ENCODE results near the gene LRBA. TPM values are rescaled to one million over a fixed set of nuclear protein-coding genes. Genes with fewer than 3 reads are reported as not detected.
"Not testable (repeated sequence)": the region's sequence is repeated elsewhere in the genome, so short reads cannot be mapped to it uniquely, and the experiment has no call there.

LRBA gene
- polyA plus RNA-seq, 3 donors: 6.4 to 12.9 (median 10.3) TPM

GRCh38 chr4:150679018-150679764 is 335.9 kb downstream of the LRBA start:
- 40 to 80% (median 77%) methylated on average over 5 of the region's 5 CpGs for WGBS, 3 donors
- H3K27ac ChIP-seq (ENCODE audit: low read depth, low read length): no peak overlapping the region

- 94 to 98% (median 95%) methylated on average over 2 of the region's 2 CpGs for WGBS, 3 donors
- H3K27ac ChIP-seq (ENCODE audit: low read depth, low read length): no peak overlapping the region
Observed at GRCh38 chr4:150673793-150674192, 341.3 kb downstream of the LRBA start.

- no peak overlapping the region for H3K27ac ChIP-seq (ENCODE audit: low read depth, low read length)
- WGBS, 3 donors: 79 to 95% (median 89%) methylated on average over 2 of the region's 2 CpGs
Observed at GRCh38 chr4:150668824-150669223, 346.3 kb downstream of the LRBA start.

- H3K27ac ChIP-seq (ENCODE audit: low read depth, low read length): no peak overlapping the region
- WGBS, 3 donors: 83 to 87% (median 87%) methylated on average over 2 of the region's 2 CpGs
Observed at GRCh38 chr4:150664935-150665334, 350.1 kb downstream of the LRBA start.

GRCh38 chr4:150662686-150663085 is 352.4 kb downstream of the LRBA start:
- whole genome bisulfite sequencing, 3 donors: 90 to 98% (median 92%) methylated on average over 1 of the region's 1 CpG
- no peak overlapping the region for H3K27ac ChIP-seq (ENCODE audit: low read depth, low read length)

- not testable (repeated sequence) for H3K27ac ChIP-seq (ENCODE audit: low read depth, low read length)
- WGBS, 3 donors: 94 to 95% (median 95%) methylated on average over 6 of the region's 6 CpGs
Observed at GRCh38 chr4:150661551-150661950, 353.5 kb downstream of the LRBA start.

GRCh38 chr4:150658258-150658657 is 356.8 kb downstream of the LRBA start:
- WGBS, 3 donors: 93 to 100% (median 94%) methylated on average over 1 of the region's 1 CpG
- H3K27ac ChIP-seq (ENCODE audit: low read depth, low read length): not testable (repeated sequence)

GRCh38 chr4:150656891-150657290 is 358.2 kb downstream of the LRBA start:
- 67 to 98% (median 80%) methylated on average over 2 of the region's 2 CpGs for WGBS, 3 donors
- H3K27ac ChIP-seq (ENCODE audit: low read depth, low read length): no peak overlapping the region

GRCh38 chr4:150650751-150651150 is 364.3 kb downstream of the LRBA start:
- WGBS, 3 donors: 83 to 91% (median 86%) methylated on average over 1 of the region's 1 CpG
- H3K27ac ChIP-seq (ENCODE audit: low read depth, low read length): no peak overlapping the region

- 94 to 95% (median 94%) methylated on average over 3 of the region's 3 CpGs for WGBS, 3 donors
- H3K27ac ChIP-seq (ENCODE audit: low read depth, low read length): no peak overlapping the region
Observed at GRCh38 chr4:150648123-150648522, 367.0 kb downstream of the LRBA start.

- 88 to 95% (median 91%) methylated on average over 1 of the region's 1 CpG for WGBS, 3 donors
- no peak overlapping the region for H3K27ac ChIP-seq (ENCODE audit: low read depth, low read length)
Observed at GRCh38 chr4:150647008-150647407, 368.1 kb downstream of the LRBA start.

GRCh38 chr4:150641612-150642011 is 373.5 kb downstream of the LRBA start:
- H3K27ac ChIP-seq (ENCODE audit: low read depth, low read length): no peak overlapping the region

GRCh38 chr4:150632639-150633038 is 382.4 kb downstream of the LRBA start:
- H3K27ac ChIP-seq (ENCODE audit: low read depth, low read length): no peak overlapping the region

- WGBS, 3 donors: 86 to 90% (median 87%) methylated on average over 2 of the region's 2 CpGs
- H3K27ac ChIP-seq (ENCODE audit: low read depth, low read length): no peak overlapping the region
Observed at GRCh38 chr4:150628073-150628472, 387.0 kb downstream of the LRBA start.

- no peak overlapping the region for H3K27ac ChIP-seq (ENCODE audit: low read depth, low read length)
- 83 to 99% (median 93%) methylated on average over 2 of the region's 2 CpGs for WGBS, 3 donors
Observed at GRCh38 chr4:150625033-150625432, 390.1 kb downstream of the LRBA start.

GRCh38 chr4:150624055-150624454 is 391.0 kb downstream of the LRBA start:
- WGBS, 3 donors: 93 to 100% (median 95%) methylated on average over 1 of the region's 1 CpG
- H3K27ac ChIP-seq (ENCODE audit: low read depth, low read length): no peak overlapping the region

- H3K27ac ChIP-seq (ENCODE audit: low read depth, low read length): no peak overlapping the region
- WGBS, 3 donors: 17 to 33% (median 26%) methylated on average over 1 of the region's 1 CpG
Observed at GRCh38 chr4:150619042-150619441, 396.0 kb downstream of the LRBA start.

GRCh38 chr4:150609131-150609530 is 406.0 kb downstream of the LRBA start:
- 93 to 97% (median 96%) methylated on average over 3 of the region's 3 CpGs for WGBS, 3 donors
- no peak overlapping the region for H3K27ac ChIP-seq (ENCODE audit: low read depth, low read length)

- no peak overlapping the region for H3K27ac ChIP-seq (ENCODE audit: low read depth, low read length)
- 83 to 92% (median 92%) methylated on average over 5 of the region's 5 CpGs for WGBS, 3 donors
Observed at GRCh38 chr4:150600812-150601445, 414.2 kb downstream of the LRBA start.

GRCh38 chr4:150599547-150599946 is 415.5 kb downstream of the LRBA start:
- WGBS, 3 donors: 95 to 97% (median 97%) methylated on average over 1 of the region's 1 CpG

More at GRCh38 chr4:150599547-150599946, 415.5 kb downstream of the LRBA start:
- H3K27ac ChIP-seq (ENCODE audit: low read depth, low read length): no peak overlapping the region
